Measurements from ENCODE around the gene CHAT.

The CHAT gene

DNA sequence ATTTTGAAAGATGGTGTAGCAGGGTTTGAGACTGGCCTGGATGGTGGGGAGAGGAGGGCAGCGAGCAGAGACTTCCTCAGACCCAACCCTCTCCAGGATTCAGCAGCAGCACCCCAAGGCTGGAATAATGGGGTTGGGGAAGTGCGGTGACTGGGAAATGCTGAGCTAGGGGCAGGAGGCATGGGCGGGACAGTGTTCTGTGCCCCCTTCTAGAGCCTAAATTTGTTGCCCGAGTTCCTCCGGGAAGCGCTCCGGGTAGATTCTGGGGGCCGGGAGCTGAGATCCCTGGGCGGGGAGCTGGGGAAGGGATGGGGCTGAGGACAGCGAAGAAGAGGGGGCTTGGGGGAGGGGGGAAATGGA is at the start of gene CHAT:
Gene CHAT (plus strand): TSS at position 156 of the 360 bp plus-strand sequence. CDS start 153 bp downstream, at position 309.
- peaks cover 4% of the 10 kb centered on the region; the same call in 1 of the 2 replicates for H3K4me1 ChIP-seq (ENCODE audit: insufficient read depth, low read length)
- no peak within 1 kb of the TSS for H3K27ac ChIP-seq (ENCODE audit: low read length)
- no peak within 1 kb of the TSS for H3K9ac ChIP-seq (ENCODE audit: low read depth, low read length)
- peak within 1 kb of the TSS; percentile 53 for H3K4me3 ChIP-seq (ENCODE audit: low read length)
- no peaks in the 10 kb centered on the region for H3K36me3 ChIP-seq (ENCODE audit: insufficient read depth, low read depth, low read length)
- H3K27me3 ChIP-seq (ENCODE audit: insufficient read depth, low read length) = peaks cover 100% of the 10 kb centered on the region
- no peaks in the 10 kb centered on the region; the same call in 1 of the 2 replicates for H3K9me3 ChIP-seq (ENCODE audit: insufficient read depth, low read depth, low read length)

- no peak overlapping the region for H3K4me3 ChIP-seq (ENCODE audit: low read length)
- H3K27me3 ChIP-seq (ENCODE audit: insufficient read depth, low read length) = no peaks in the 10 kb centered on the region
Observed at GRCh38 chr10:49564461-49565009, 49.3 kb upstream of the CHAT start.

GRCh38 chr10:49567810-49568209 is 46.0 kb upstream of the CHAT start:
- Histone ChIP-seq H3K4me3 (ENCODE audit: low read length) (no peak overlapping the region), H3K27ac (ENCODE audit: low read length) (no peak overlapping the region), H3K9me3 (ENCODE audit: insufficient read depth, low read depth, low read length) (no peaks in the 10 kb centered on the region), H3K4me1 (ENCODE audit: insufficient read depth, low read length) (no peaks in the 10 kb centered on the region), H3K9ac (ENCODE audit: low read depth, low read length) (no peak overlapping the region), H3K27me3 (ENCODE audit: insufficient read depth, low read length) (no peaks in the 10 kb centered on the region), H3K36me3 (ENCODE audit: insufficient read depth, low read depth, low read length) (no peaks in the 10 kb centered on the region)

More at GRCh38 chr10:49564461-49565009, 49.3 kb upstream of the CHAT start:
- Histone ChIP-seq H3K9me3 (ENCODE audit: insufficient read depth, low read depth, low read length) (no peaks in the 10 kb centered on the region), H3K4me1 (ENCODE audit: insufficient read depth, low read length) (peaks cover 8% of the 10 kb centered on the region), H3K36me3 (ENCODE audit: insufficient read depth, low read depth, low read length) (no peaks in the 10 kb centered on the region), H3K9ac (ENCODE audit: low read depth, low read length) (no peak overlapping the region), H3K27ac (ENCODE audit: low read length) (no peak overlapping the region)

- H3K36me3 ChIP-seq (ENCODE audit: insufficient read depth, low read depth, low read length) = no peaks in the 10 kb centered on the region
- no peak overlapping the region for H3K27ac ChIP-seq (ENCODE audit: low read length)
- no peaks in the 10 kb centered on the region for H3K9me3 ChIP-seq (ENCODE audit: insufficient read depth, low read depth, low read length)
- no peak overlapping the region for H3K4me3 ChIP-seq (ENCODE audit: low read length)
- no peak overlapping the region for H3K9ac ChIP-seq (ENCODE audit: low read depth, low read length)
- no peaks in the 10 kb centered on the region for H3K27me3 ChIP-seq (ENCODE audit: insufficient read depth, low read length)
- no peaks in the 10 kb centered on the region for H3K4me1 ChIP-seq (ENCODE audit: insufficient read depth, low read length)
Observed at GRCh38 chr10:49568235-49568634, 45.6 kb upstream of the CHAT start.

DNA sequence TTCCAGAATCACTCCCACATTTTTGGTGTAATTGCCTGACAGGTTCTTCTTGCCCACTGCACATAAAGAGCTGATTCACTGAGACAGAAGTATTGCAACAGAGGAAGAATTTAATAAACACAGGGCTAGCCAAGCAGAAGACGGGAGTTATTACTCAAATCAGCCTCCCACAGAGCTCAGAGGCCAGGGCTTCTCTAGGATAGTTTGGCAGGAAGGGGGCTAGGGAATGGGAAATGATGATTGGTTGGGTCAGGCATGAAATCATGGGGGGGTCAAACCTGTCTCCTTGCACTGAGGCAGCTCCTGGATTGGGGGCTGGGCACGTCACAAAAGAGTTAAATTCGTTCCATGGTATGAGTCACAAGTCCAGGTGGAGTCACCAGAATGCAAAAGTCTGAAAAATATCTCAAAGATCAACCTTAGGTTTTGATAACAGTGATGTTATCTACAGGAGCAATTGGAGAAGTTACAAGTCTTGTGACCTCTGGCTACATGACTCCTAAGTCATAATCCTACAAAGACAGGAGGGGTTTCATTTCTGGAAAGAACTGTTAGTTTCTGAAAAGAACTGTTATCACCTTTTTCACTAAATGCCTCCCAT is 44.7 kb upstream of the CHAT start:
- no peaks in the 10 kb centered on the region for H3K36me3 ChIP-seq (ENCODE audit: insufficient read depth, low read depth, low read length)
- no peaks in the 10 kb centered on the region for H3K9me3 ChIP-seq (ENCODE audit: insufficient read depth, low read depth, low read length)
- H3K9ac ChIP-seq (ENCODE audit: low read depth, low read length) = no peak overlapping the region
- H3K4me3 ChIP-seq (ENCODE audit: low read length) = no peak overlapping the region
- H3K27ac ChIP-seq (ENCODE audit: low read length) = no peak overlapping the region
- no peaks in the 10 kb centered on the region for H3K4me1 ChIP-seq (ENCODE audit: insufficient read depth, low read length)
- no peaks in the 10 kb centered on the region for H3K27me3 ChIP-seq (ENCODE audit: insufficient read depth, low read length)

DNA sequence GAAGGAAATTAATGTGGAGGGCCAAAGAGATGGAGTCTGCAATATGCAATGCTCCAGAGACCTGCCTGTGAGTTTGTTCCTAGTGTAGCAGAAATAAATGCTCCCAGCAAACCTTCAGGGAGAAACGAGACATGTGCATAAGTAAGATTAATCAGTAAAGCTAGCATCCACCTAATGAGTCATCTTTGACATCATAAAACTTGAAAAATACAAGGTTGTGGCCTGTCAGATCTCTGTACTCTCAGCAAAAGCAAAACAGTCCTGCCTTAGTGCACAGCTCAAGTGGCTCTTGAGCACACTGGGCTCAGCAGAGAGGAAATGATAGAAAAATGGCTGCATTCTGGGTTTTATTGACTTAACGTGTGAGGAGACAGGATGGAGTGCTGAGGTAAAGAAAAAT is 42.4 kb upstream of the CHAT start:
- H3K9ac ChIP-seq (ENCODE audit: low read depth, low read length) = no peak overlapping the region
- no peaks in the 10 kb centered on the region for H3K27me3 ChIP-seq (ENCODE audit: insufficient read depth, low read length)
- no peak overlapping the region for H3K27ac ChIP-seq (ENCODE audit: low read length)
- no peaks in the 10 kb centered on the region for H3K4me1 ChIP-seq (ENCODE audit: insufficient read depth, low read length)
- no peak overlapping the region for H3K4me3 ChIP-seq (ENCODE audit: low read length)
- H3K9me3 ChIP-seq (ENCODE audit: insufficient read depth, low read depth, low read length) = no peaks in the 10 kb centered on the region
- H3K36me3 ChIP-seq (ENCODE audit: insufficient read depth, low read depth, low read length) = no peaks in the 10 kb centered on the region

GRCh38 chr10:49572594-49573114 is 41.2 kb upstream of the CHAT start:
- Histone ChIP-seq H3K9me3 (ENCODE audit: insufficient read depth, low read depth, low read length) (no peaks in the 10 kb centered on the region), H3K36me3 (ENCODE audit: insufficient read depth, low read depth, low read length) (no peaks in the 10 kb centered on the region), H3K4me1 (ENCODE audit: insufficient read depth, low read length) (no peaks in the 10 kb centered on the region), H3K4me3 (ENCODE audit: low read length) (no peak overlapping the region), H3K27ac (ENCODE audit: low read length) (no peak overlapping the region), H3K27me3 (ENCODE audit: insufficient read depth, low read length) (no peaks in the 10 kb centered on the region), H3K9ac (ENCODE audit: low read depth, low read length) (no peak overlapping the region)

DNA sequence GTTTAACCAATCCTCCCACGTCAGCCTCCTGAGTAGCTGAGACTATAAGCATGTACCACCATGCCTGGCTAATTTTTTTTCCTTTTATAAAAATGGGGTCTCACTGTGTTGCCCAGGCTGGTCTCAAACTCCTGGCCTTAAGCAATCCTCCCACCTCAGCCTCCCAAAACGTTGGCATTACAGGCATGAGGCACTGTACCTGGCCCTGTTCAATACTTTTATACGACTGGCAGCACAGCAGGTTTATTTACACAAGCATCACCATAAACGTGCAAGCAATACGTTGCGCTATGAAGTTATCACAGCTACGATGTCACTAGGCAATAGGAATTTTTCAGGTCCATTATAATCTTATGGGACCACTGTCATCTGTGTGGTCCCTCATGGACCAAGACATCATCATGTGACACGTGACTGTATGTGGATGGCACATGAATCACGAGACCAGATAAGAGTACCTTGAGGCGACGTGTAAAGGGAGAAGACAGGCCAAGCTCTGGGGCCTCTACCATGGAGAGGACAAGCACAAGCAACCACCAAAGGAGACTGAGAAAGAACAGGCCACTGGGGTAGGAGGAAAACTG is 38.3 kb upstream of the CHAT start:
- H3K4me1 ChIP-seq (ENCODE audit: insufficient read depth, low read length) = no peaks in the 10 kb centered on the region
- H3K9ac ChIP-seq (ENCODE audit: low read depth, low read length) = no peak overlapping the region
- H3K27ac ChIP-seq (ENCODE audit: low read length) = no peak overlapping the region
- H3K36me3 ChIP-seq (ENCODE audit: insufficient read depth, low read depth, low read length) = no peaks in the 10 kb centered on the region
- no peaks in the 10 kb centered on the region for H3K27me3 ChIP-seq (ENCODE audit: insufficient read depth, low read length)
- H3K9me3 ChIP-seq (ENCODE audit: insufficient read depth, low read depth, low read length) = no peaks in the 10 kb centered on the region
- no peak overlapping the region for H3K4me3 ChIP-seq (ENCODE audit: low read length)

- H3K4me3 ChIP-seq (ENCODE audit: low read length) = no peak overlapping the region
- H3K27me3 ChIP-seq (ENCODE audit: insufficient read depth, low read length) = no peaks in the 10 kb centered on the region
- no peak overlapping the region for H3K27ac ChIP-seq (ENCODE audit: low read length)
- no peaks in the 10 kb centered on the region for H3K36me3 ChIP-seq (ENCODE audit: insufficient read depth, low read depth, low read length)
- no peak overlapping the region for H3K9ac ChIP-seq (ENCODE audit: low read depth, low read length)
- no peaks in the 10 kb centered on the region for H3K4me1 ChIP-seq (ENCODE audit: insufficient read depth, low read length)
- H3K9me3 ChIP-seq (ENCODE audit: insufficient read depth, low read depth, low read length) = no peaks in the 10 kb centered on the region
Observed at GRCh38 chr10:49577182-49577925, 36.5 kb upstream of the CHAT start.

GRCh38 chr10:49578392-49578791 is 35.4 kb upstream of the CHAT start:
- Histone ChIP-seq H3K4me3 (ENCODE audit: low read length) (no peak overlapping the region), H3K9me3 (ENCODE audit: insufficient read depth, low read depth, low read length) (no peaks in the 10 kb centered on the region), H3K9ac (ENCODE audit: low read depth, low read length) (no peak overlapping the region), H3K36me3 (ENCODE audit: insufficient read depth, low read depth, low read length) (no peaks in the 10 kb centered on the region), H3K27ac (ENCODE audit: low read length) (no peak overlapping the region), H3K27me3 (ENCODE audit: insufficient read depth, low read length) (no peaks in the 10 kb centered on the region), H3K4me1 (ENCODE audit: insufficient read depth, low read length) (no peaks in the 10 kb centered on the region)

DNA sequence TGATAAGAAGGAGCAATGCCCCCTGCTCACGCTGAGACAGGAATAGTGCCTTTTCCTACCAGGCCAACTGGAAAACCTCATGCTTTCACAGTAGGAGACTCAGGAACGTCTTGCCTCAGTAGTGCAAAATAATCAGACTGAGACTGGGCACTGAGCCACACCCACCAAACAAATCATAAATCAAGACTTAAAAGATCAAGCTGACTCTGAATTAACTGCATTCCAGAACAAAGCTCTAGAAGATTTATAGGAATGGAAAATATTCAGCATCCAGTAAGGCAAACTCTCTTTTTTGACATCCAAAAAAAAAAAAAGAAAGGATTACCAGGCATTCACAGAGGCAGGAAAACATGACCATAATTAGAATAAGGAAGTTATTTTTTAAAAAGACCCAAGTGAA is 34.2 kb upstream of the CHAT start:
- Histone ChIP-seq H3K9me3 (ENCODE audit: insufficient read depth, low read depth, low read length) (no peaks in the 10 kb centered on the region), H3K27me3 (ENCODE audit: insufficient read depth, low read length) (no peaks in the 10 kb centered on the region), H3K4me3 (ENCODE audit: low read length) (no peak overlapping the region), H3K9ac (ENCODE audit: low read depth, low read length) (no peak overlapping the region), H3K4me1 (ENCODE audit: insufficient read depth, low read length) (no peaks in the 10 kb centered on the region), H3K36me3 (ENCODE audit: insufficient read depth, low read depth, low read length) (no peaks in the 10 kb centered on the region), H3K27ac (ENCODE audit: low read length) (no peak overlapping the region)

All from iPS-20b (cell line).